Stimulated activated CD4-positive, alpha-beta T cell treated with anti-CD3 and anti-CD28 coated beads, Interleukin-12 subunit alpha, Interleukin-12 subunit beta, amount 100 ng/mL, for 4 hours (primary cell): ENCODE data around the gene PXDN.
"Not testable (repeated sequence)": the region's sequence is repeated elsewhere in the genome, so short reads cannot be mapped to it uniquely, and the experiment has no call there.

Experiments used
- DNase-seq: peaks from one replicate; pipeline ENCODE4 v3.0.0-alpha.2; 2020

The PXDN gene

GRCh38 chr2:1744446-1745170 is at the start of gene PXDN:
Gene PXDN (minus strand): TSS chr2:1744515. CDS start chr2:1744455, 60 bp downstream.
- no peak for DNase-seq

- no peak for DNase-seq
Observed at GRCh38 chr2:1793868-1794445, 49.6 kb upstream of the PXDN start.

- no peak for DNase-seq
Observed at GRCh38 chr2:1793001-1793867, 48.9 kb upstream of the PXDN start.

- DNase-seq: no peak
Observed at GRCh38 chr2:1791685-1792435, 47.5 kb upstream of the PXDN start.

- DNase-seq: no peak
Observed at GRCh38 chr2:1791006-1791605, 46.8 kb upstream of the PXDN start.

GRCh38 chr2:1790473-1790872 is 46.2 kb upstream of the PXDN start:
- DNase-seq: no peak

GRCh38 chr2:1789610-1790009 is 45.3 kb upstream of the PXDN start:
- DNase-seq: no peak

GRCh38 chr2:1788478-1788959 is 44.2 kb upstream of the PXDN start:
- no peak for DNase-seq

GRCh38 chr2:1787755-1788477 is 43.6 kb upstream of the PXDN start:
- no peak for DNase-seq

- no peak for DNase-seq
Observed at GRCh38 chr2:1784986-1785617, 40.8 kb upstream of the PXDN start.

- DNase-seq: no peak
Observed at GRCh38 chr2:1784087-1784486, 39.8 kb upstream of the PXDN start.

- DNase-seq: no peak
Observed at GRCh38 chr2:1782514-1782913, 38.2 kb upstream of the PXDN start.

GRCh38 chr2:1781291-1782080 is 37.2 kb upstream of the PXDN start:
- peak; percentile 24 for DNase-seq

GRCh38 chr2:1780693-1781092 is 36.4 kb upstream of the PXDN start:
- no peak for DNase-seq

- DNase-seq: not testable (repeated sequence)
Observed at GRCh38 chr2:1780054-1780453, 35.7 kb upstream of the PXDN start.

GRCh38 chr2:1778566-1778965 is 34.3 kb upstream of the PXDN start:
- no peak for DNase-seq

GRCh38 chr2:1777781-1778180 is 33.5 kb upstream of the PXDN start:
- no peak for DNase-seq

- no peak for DNase-seq
Observed at GRCh38 chr2:1777156-1777555, 32.8 kb upstream of the PXDN start.

- no peak for DNase-seq
Observed at GRCh38 chr2:1775511-1776035, 31.3 kb upstream of the PXDN start.

- DNase-seq: no peak
Observed at GRCh38 chr2:1774929-1775328, 30.6 kb upstream of the PXDN start.
